Measurements from ENCODE around the gene CHMP6.
"Not testable (repeated sequence)": the region's sequence is repeated elsewhere in the genome, so short reads cannot be mapped to it uniquely, and the experiment has no call there.

The CHMP6 gene

DNA sequence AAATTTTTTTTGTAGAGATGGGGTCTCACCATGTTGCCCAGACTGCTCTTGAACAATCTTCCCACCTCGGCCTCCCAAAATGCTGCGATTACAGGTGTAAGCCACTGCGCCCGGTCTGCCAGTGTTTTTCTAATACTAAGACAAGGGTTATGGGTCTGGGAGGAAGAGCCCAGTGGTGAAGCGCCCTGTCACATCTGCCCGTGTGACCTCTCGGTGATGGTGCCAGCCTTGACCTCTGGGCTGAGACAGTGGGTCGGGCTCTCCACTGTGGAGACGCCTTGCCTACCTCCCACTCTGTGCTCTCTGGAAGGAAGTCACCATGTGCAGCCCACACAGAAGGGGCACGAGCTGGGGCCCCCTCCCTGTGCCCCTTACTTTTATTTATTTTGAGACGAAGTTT lies 38.2 kb downstream of the CHMP6 start:
- no peak for DNase-seq (ENCODE audit: low read depth in 2 of 2)

DNA sequence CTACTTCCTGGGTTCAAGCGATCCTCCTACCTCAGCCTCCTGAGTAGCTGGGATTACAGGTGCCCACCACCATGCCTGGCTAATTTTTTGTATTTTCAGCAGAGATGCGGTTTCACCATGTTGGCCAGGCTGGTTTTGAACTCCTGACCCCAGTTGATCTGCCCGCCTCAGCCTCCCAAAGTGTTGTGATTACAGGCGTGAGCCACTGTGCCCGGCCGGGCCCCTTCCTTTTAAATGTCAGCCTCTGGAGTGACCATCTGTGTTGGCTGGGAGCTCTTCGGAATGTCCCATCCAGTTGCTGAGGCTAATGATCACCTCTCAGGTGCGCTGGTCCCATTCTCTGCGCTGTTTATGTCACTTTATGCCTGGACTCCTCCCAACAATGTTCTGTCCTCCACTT lies 38.7 kb downstream of the CHMP6 start:
- not testable (repeated sequence) for DNase-seq (ENCODE audit: low read depth in 2 of 2)

DNA sequence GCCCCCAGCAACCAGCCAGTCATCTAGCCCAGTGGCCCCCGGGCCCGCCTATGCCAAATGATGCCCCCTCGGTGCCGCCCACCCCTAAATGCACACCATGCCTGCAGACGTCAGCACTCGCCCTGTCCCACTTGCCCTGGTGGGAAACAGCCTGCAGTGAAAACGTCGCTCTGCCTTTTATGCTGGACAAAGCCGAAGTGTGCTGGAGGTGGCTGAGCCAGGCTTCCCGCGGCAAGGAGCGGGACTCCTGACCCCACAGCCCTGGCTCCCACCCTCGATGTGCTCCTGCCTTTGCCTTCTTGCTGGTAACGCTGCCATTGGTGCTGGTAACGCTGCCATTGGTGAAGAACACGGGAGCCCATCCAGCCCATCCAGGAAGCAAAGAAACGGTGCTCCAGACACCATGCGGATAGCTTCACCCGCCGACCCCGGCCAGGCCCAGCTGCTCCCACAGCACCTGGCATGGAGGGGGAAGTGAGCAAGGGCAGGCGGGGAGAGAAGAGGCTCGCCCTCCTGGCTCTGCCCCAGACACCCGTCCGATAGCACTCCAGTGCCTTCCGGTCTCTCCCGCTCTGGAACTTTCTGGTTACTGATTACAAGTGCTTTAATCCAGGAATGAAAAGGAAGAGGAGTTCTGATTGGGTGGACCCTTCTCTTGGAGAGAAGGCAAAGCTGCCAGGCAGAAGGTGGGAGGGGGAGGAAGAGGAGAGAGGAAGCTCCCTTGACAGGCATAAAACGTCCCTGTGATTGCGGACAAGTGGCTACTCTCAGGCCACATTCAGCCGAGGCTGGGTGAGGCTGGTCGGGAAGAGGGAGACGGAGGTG lies 39.3 kb downstream of the CHMP6 start:
- DNase-seq (ENCODE audit: low read depth in 2 of 2) = no peak

DNA sequence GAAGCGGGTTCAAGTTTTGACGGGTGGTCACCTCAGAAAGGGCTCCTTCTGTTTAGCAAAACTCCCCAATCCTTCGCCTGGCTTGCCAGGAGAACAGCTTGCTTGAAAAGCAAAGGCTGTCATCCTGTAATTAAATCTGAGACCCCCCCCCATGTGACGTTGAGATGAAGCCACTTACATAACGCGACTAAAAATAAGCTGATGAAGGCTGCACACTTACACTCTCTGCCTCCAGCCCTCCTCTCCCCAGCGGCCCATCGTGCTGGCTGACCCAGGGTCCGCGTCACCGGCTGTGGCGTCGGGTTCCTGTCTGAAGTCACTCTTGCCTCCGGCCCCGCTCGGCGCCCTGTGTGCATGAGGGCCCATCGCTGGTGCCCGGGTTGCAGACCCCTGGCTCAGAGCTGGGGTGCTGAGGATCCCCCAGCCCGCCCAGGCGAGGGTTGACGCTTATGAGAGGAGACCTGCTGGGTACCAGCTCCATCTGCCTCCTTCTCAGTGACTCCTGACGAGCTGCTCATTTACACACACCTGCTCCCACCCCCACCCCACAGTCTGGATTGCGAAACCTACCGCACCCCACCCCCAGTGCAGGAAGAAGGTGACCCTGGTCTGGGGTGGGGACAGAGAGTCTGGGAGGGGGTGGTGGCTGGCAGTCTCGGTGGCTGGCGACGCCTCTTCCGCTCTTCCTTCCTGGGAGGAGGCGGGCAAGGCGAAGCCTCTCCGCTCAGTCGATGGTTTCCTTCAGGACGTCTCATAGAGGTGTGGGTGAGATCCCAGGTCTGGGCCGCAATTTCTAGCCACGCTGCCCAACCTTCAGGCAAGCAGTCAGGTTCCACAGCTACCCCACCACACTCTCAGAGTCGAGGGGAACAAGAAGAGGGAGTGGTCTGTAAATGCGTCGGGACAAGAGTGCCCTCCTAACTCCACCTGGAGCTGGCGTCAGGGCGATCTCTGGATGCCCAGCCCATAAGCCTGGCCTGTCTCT lies 40.2 kb downstream of the CHMP6 start:
- no peak for DNase-seq (ENCODE audit: low read depth in 2 of 2)

DNA sequence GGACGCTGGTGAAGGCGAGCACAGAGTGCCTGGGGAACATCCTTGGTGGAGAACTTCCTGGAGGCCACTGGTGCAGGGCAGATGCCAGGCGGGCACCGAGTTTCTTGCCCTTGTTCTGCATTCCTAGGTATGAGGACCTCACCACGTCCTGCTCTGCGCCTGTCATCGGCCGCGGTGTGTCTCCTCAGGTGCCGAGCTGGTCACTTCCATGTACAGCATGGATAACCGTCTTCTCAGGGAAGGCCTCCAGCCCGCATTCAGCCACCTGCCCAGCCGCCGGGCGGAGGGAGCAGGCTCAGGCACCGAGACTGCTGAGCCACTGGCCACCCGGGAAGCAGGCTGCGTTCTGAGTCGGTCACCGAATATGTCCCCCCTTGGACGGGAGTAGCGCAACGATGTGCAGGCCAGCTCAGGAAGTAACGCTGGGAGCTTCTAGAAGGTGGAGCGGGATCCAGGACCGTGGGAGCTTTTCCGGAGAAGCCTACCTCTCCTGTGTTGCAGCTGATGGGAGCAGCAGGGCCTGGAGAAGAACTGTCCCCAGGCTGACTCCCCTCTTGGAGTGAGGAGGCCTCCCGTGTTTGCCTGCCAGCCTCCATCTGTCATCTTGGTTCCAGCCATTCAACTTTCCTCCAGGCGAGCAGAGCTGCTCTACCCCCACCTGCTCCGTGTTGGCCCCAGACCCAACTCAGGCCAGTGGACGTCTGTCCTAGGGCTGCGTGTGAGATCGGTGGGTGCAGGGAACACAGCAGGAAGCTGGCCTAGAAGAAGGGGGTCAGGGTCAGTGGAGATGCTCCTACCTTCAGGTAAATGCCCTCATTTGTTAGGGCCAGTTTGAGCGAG lies 41.2 kb downstream of the CHMP6 start:
- DNase-seq (ENCODE audit: low read depth in 2 of 2) = no peak

DNA sequence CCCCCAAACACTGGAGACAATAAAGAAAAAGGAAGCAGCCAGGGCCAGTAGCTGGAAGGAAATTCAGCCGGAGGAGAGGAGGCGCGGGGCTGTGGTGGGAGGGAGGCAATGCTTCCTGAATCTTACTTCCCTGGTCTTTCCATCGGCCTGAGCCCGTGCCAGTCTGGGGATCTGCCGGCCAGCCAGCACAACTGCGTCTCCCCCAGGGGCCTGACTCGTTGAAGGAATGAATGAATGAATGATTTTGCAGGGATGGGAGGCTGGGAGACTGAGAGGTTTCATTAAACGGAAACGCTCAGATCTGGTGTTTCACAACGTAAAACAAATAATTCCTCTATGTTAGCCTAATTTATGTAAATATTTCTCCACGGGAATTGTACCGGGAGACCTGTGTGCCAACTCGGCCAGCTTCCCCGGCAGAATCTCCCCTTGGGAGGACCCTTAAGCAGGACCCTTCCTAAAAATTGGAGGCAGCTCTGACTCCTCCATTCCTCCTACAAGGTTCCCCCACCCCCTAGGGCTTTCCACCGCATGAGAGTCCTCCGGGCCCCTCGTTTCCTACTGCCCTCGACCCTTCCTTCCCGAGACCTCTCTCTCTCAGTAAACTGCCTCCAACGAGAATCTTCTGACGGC lies 42.0 kb downstream of the CHMP6 start:
- no peak for DNase-seq (ENCODE audit: low read depth in 2 of 2)

DNA sequence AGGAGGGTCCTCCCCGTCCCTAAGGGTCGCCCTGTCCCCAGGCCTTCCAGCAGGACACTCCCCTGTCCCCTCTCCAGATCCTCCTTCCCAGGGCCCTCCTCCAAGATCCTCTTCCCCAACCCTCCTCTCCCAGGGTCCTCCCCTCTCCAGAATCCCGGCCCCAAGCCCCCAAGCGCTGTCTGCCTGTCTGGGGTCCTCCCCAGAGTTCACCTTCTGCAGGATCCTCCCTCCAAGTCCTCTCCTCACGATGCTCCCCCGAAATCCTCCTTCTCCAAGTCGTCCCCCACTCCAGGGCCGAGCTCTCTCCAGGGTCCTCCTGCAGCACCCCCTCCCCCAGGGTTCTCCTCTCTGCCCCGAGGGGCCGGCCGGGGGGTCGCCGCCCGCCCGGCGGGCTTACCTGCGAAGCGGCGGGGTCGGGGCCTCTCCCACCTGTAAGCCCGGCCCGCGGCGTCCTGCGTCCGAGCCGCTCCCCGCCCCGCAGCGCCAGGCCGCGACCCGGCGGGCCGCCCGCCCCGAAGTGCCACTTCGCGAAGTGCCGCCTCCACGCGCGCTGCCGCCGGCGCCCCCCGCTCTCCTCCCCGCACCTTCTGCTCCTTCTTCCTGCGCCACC lies 42.6 kb downstream of the CHMP6 start:
- DNase-seq (ENCODE audit: low read depth in 2 of 2) = no peak

DNA sequence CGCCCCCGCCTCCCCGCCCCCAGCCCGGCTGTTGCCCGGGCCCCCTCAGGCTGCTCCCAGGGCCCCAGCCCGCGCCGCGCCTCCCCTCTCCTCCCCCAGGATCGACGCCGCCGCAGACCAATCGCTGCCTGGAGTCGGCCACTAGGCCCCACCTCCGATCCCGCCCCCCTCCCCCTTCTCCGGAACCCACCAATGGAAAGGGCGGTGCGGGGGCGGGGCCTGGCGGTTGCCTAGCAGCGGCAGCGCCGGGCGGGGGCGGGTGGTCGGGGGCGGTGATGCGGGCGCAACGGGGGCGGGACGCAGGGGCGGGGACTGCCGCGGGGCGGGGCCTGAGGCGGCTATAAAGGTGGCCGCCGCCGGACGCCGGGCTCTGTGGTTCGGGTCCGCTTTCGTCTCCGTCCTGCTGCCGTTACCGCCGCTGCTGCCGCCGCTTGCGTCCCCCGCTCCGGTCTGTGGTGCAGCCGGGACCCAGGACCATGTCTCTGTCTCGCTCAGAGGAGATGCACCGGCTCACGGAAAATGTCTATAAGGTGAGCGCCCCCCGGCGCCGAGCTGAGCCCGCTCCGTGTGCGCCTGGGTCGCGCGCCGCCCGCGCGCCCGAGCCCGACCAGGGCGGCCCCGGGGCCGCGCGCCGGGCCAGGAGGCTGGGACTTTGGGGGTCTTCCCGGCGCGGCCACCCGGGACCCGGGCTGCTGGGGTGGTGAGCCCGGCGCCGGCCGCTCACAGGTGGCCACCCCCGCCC lies 43.3 kb downstream of the CHMP6 start, which contains the start of gene BAIAP2:
Gene BAIAP2, plus strand, starts transcription at position 373 of the 742 bp plus-strand sequence. Its CDS starts 104 bp downstream, at position 477.
- peak; percentile 88 to 89 for DNase-seq (ENCODE audit: low read depth in 2 of 2)

DNA sequence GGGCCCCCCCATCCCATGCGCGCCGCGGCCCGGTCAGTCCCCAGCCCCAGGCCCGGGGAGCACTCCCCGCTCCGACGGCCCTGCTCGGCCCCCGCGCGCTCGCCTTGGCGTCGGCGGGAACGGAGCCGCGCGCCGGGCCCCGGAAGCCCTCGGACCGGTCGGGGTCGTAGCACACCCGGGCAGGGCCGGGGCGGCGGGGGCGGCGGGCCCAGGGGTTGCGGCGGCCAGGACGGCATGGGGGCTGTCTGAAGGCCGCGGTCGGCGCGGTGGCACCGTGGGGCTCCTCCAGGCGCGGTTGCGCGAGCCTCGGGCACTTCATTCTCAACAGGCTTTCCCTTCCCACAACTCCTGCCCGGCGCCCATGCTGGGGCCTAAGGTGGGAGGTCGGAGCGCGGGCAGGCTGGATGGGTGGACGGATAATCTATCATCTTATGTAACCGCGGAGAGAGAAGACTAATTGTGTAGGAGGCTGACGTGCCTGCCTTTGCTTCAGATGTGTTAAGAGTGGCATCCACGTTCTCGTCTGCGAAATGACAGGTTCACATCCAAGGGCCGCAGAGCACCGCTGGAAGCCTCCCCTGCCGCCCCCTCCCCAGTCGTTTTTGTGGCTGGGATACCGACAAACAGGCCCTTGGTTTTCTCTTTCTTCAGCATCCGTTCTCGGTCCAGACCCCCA lies 44.0 kb downstream of the CHMP6 start:
- DNase-seq (ENCODE audit: low read depth in 2 of 2) = no peak

DNA sequence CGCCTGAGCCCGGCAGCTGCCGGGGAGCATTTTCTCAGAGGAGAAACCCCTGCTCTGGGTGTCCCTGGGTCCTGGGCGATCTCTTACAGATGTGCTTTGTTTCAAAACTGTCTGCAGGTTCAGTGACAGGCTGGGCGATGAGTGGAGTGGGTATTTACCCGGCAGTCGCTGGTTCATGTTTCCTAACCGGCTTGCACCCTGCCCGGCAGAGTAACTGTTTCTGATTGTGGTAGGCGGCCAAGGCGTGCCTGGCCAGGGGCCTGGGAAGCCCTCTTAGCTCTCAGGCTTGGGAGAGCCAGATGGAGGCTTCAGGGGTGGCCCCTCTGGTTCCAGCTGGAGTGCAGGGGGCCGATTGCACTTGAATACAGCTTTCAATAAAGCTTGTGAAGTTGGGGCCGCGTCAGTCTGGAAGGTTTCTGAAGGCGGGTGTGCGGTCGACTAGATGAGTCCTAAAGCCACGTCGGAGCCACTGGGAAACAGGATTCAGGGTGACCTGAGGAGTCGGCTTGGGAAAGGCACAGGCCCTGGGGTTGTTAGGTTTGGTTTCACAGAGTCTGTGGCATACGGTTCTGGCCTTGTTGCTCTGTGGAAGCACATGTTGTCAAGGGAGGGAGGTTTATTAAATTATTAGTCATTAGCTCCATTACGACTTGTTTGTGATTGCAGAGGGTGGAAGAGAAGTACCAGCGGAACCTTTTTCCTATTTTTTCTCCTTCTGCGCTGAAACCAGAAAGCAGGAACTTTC lies 44.7 kb downstream of the CHMP6 start:
- no peak for DNase-seq (ENCODE audit: low read depth in 2 of 2)

DNA sequence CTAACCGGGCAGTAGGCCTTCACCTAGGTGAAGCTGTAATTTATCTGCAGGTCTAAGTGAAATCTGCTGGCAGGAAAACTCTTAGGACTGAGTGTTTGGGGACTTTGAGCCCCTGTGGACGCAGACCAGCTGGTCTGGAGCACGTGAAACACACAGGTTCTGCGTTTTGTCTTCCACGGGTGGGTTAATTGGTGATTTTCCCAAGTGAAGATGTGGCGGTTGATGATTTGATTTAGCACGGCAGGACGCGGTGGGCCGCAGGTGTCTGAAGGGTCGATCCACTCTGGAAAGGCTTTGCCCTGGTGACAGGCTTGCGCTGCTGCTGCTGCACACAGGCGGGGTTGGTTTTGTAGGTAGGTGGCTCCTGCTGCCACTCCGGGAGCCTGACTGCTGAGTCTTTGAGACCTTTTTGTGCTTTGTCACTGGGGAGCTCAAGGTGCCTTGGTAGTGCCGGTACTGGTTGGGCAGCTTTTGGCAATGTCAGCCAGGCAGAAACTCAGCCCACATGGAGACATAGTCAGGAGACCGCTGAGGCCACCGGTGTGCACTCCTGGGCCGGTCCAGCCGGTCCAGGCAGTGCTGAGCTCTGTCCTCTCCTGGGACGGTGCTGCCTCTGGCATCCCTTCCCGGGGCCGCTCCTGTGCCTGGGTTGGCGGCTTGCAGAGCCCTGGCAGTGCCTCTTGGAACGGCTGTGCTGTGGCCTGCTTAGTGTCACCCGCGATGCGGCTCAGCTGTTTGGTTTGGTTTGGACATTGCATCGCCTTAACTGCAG lies 45.6 kb downstream of the CHMP6 start:
- no peak for DNase-seq (ENCODE audit: low read depth in 2 of 2)

DNA sequence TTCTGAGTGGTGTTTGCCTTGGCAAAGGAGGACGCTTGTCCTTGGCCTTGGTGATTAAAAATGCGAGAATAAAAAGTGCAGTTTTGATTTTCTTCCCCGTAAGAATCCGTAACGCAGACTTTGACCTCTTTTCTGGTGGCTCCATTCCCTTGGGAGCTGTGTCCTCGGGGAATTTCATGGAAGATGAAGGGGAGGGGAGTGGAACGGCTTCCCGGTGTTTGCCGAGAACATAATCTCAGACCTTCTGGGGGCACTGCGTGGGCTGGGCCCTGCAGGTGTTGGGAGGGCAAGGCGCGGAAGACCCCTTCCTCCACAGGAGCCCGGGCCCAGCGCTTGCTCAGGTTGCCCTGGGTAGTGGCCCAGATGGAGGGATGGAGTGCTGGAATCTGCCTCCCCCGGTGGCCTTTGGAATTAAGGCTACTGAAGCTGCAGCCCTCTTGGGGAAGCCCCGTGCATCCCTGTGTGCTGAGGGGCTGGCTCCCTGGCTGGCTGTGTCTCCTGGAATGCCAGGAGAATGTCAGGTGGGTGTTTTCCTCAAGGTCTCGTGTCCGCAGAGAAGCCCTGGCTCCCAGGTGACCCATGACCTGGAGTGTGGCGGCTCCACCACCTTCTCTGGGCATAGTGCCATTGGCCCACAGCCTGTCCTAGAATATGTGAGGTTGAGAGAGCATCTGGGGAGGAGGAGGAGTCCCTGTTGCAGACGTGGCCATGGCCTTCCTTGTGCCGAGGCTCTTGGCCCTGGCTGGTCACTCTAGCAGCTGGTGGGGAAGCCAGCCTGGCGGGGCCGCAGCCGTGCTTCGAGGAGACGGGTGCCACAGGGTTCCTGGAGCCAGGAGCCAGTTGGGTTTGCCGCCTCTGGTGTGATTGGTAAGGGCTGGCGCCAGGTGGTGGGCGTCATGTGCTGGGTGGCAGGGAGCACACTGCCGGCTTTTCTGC lies 46.4 kb downstream of the CHMP6 start:
- DNase-seq (ENCODE audit: low read depth in 2 of 2) = no peak

DNA sequence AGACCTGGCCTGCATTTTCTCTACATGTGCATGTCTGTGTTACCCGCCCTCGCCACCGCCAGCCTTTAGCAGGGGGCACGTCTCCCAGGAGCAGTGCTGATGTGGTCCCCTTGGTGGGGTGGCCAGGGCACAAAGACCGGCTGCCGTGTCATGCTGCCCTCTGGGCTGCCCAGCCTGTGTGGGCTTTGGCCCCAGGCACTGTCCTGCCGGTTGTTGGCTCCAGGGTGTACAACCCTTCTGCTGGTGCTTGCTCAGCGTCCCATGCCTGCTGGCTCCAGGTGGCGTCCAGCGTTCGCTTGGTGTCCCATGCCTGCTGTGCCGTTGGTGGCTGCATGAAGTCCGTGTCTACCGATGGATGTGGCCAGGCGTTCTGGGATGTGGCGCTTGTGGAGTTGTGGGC lies 47.5 kb downstream of the CHMP6 start:
- DNase-seq (ENCODE audit: low read depth in 2 of 2) = no peak

DNA sequence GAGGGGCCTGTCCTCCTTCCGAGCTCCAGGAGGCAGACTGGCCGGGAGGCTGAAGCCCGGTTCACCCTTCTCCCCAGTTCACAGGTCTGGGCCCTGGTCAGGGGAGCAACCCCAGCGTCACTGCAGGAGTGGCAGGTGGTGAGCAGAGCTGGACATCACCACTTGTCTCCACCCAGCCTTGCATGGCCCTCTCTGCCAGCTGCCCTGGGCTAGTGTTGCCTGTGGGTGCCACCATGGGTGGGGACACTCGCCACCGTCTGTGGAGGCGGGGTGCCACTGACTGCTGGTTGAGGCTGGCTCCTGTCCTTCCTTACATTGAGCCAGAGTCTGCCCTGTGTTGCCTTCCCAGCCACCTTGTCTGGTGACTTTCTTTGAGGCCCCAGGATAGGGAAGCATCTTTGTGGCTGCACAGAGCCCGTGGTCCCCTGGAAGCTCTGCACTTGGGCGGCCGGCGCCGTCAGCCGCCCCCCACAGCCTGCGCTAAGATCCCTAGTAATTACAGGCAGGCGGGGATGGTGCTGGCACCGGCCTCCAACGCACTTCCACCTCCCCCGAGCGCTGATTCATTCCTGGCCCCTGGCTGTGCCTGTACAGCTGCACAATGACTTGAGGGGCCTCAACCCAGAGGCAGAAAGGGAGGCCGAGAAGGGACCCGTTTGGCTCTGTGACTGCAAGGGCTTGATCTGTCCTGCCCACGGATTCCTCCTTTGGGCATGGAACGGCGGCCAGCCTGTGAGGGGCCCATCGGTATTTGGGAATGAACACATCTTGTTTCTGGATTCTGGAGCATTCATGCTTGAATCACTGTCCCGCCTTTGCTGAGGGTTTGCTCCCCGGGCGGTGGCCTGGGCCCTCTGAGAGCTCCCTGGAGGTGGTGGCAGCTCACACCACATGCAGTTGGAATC lies 48.5 kb downstream of the CHMP6 start:
- DNase-seq (ENCODE audit: low read depth in 2 of 2) = peak in 1 of 2 experiments; percentile 36

DNA sequence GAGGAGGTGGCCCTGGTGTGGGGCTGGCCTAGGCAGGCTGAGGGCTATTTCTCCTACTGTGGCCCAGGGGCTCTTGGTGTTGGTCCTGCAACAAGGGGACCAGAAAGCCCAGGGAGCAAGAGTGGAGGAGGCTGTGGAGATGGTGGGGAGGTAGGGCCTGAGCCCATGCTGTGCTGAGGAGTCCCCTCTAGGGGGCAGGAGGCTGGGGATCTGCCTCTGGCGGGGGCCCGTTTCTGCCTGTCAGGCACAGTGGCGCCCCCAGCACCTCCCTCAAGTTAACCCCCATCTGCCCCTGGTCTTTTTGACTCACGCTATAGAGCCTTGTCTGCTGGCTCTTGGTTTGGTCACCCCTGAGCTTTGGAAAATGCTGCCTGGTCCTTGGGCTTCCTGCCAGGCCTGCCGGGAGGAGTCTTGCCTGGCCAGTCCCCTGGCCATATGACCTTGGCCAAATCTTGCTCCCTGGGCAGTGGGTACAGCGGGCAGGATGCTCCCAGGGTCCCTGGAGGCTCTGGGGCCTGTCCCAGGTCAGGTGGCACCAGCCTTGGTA lies 49.2 kb downstream of the CHMP6 start:
- no peak for DNase-seq (ENCODE audit: low read depth in 2 of 2)
